PC-9 (cell line): ENCODE measurements around the gene FAU. TPM values are rescaled to one million over a fixed set of nuclear protein-coding genes. Genes with fewer than 3 reads are reported as not detected.

Experiments
- BruUV-seq: library from RNA; stranded (reverse); fragments of 400-500 nt; replicated peaks from 2 replicates; lab custom pipeline; 2021; lab: Mats Ljungman, UMichigan
- CTCF ChIA-PET: fragments of 300-600 bp; sonication (Branson Sonifier 250); formaldehyde crosslinking; loops from one replicate; lab custom pipeline; 2022; ENCODE audit warnings: antibody characterized with exemption; lab: Charles Lee
- POLR2A ChIA-PET: fragments of 300-600 bp; sonication (Branson Sonifier 250); formaldehyde crosslinking; loops from one replicate; lab custom pipeline; 2022; ENCODE audit warnings: antibody characterized with exemption; ENCODE audit not compliant: unreplicated experiment; lab: Charles Lee
- DNase-seq, 2 experiments: peaks; one replicate each; pipeline versions ENCODE4 v3.0.0 to v3.0.0-alpha.2; 2015 to 2022; ENCODE audit warnings: mixed read lengths in 1 of 2
- H2AFZ ChIP-seq: fragments of 200-600 bp; sonication (generic); 2 replicates; pipeline ENCODE4 v1.8.1; 2017; ENCODE audit warnings: antibody characterized with exemption
- H3F3A ChIP-seq: fragments of 200-600 bp; sonication (generic); 2 replicates; pipeline ENCODE4 v1.8.1; 2017; ENCODE audit warnings: antibody characterized with exemption, mild to moderate bottlenecking, low read depth; ENCODE audit not compliant: insufficient read depth
- H3K27ac ChIP-seq: fragments of 200-600 bp; sonication (generic); 2 replicates; pipeline ENCODE4 v1.6.1; 2016; ENCODE audit warnings: mixed run types
- H3K27me3 ChIP-seq: fragments of 200-600 bp; sonication (generic); 2 replicates; pipeline ENCODE4 v1.6.1; 2016; ENCODE audit warnings: low read depth, mixed run types; ENCODE audit not compliant: insufficient read depth
- H3K36me3 ChIP-seq: fragments of 200-600 bp; sonication (generic); 2 replicates; pipeline ENCODE4 v1.6.1; 2016; ENCODE audit warnings: low read depth, mixed run types
- H3K4me1 ChIP-seq: fragments of 200-600 bp; sonication (generic); replicated peaks from 2 replicates; pipeline ENCODE4 v1.6.1; 2016; ENCODE audit warnings: mixed run types; ENCODE audit not compliant: insufficient read depth
- H3K4me2 ChIP-seq: fragments of 200-600 bp; sonication (generic); 2 replicates; pipeline ENCODE4 v1.6.1; 2017; ENCODE audit warnings: mixed run types
- H3K4me3 ChIP-seq: fragments of 200-600 bp; sonication (generic); 2 replicates; pipeline ENCODE4 v1.6.1; 2016; ENCODE audit warnings: mixed run types
- H3K79me2 ChIP-seq: fragments of 200-600 bp; sonication (generic); 2 replicates; pipeline ENCODE4 v1.6.1; 2017; ENCODE audit warnings: low read depth, mixed run types
- H3K9me2 ChIP-seq: fragments of 200-600 bp; sonication (generic); 2 replicates; pipeline ENCODE4 v1.8.1; 2017; ENCODE audit warnings: mild to moderate bottlenecking; ENCODE audit not compliant: insufficient read depth
- H3K9me3 ChIP-seq: fragments of 200-600 bp; sonication (generic); 2 replicates; pipeline ENCODE4 v1.8.1; 2016; ENCODE audit warnings: low read depth; ENCODE audit not compliant: insufficient read depth
- H4K20me1 ChIP-seq: fragments of 200-600 bp; sonication (generic); 2 replicates; pipeline ENCODE4 v1.8.1; 2017; ENCODE audit not compliant: insufficient read depth
- CTCF ChIP-seq: fragments of 200-600 bp; sonication (generic); conservative IDR thresholded peaks from 2 replicates; pipeline ENCODE4 v1.6.1; 2017; ENCODE audit warnings: mixed run types, antibody characterized with exemption, mild to moderate bottlenecking, moderate library complexity
- EZH2 ChIP-seq: fragments of 200-600 bp; sonication (generic); IDR thresholded peaks from 2 replicates; pipeline ENCODE4 v1.8.0; 2017; ENCODE audit warnings: antibody characterized with exemption, low read depth
- intact Hi-C: fragments of 100-400 bp; cut with micrococcal nuclease; formaldehyde crosslinking; loops from one replicate; pipeline ENCODE4 v1.10.0; 2022; ENCODE audit not compliant: unreplicated experiment
- total RNA-seq: library from RNA; stranded (reverse); gene quantifications from 2 replicates; pipeline ENCODE4 v1.2.3, GENCODE V29; 2021

The FAU gene
- total RNA-seq, 1 experiment from 2014 or later: 973 TPM

GRCh38 chr11:65156256-65156655 is 34.3 kb upstream of the FAU start:
- Histone ChIP-seq H3K36me3 (no peaks in the 10 kb centered on the region), H3K4me2 (no peak overlapping the region), H3K27ac (no peak overlapping the region), H3K9me3 (no peaks in the 10 kb centered on the region), H3K27me3 (no peaks in the 10 kb centered on the region), H3K79me2 (no peaks in the 10 kb centered on the region), H3K9me2 (no peaks in the 10 kb centered on the region), H4K20me1 (no peaks in the 10 kb centered on the region), H3K4me3 (no peak overlapping the region), H2AFZ (no peak overlapping the region), H3K4me1 (peaks cover 23% of the 10 kb centered on the region), H3F3A (peaks cover 35% of the 10 kb centered on the region)
- intact Hi-C loops: no loop called here
- no peak for DNase-seq
- TF ChIP-seq CTCF (no peak), EZH2 (no peak)
- ChIA-PET CTCF (no interaction called here), POLR2A (no interaction called here)
- no TSS peak for BruUV-seq

- Histone ChIP-seq H2AFZ (0 out of 2 replicates have a peak overlapping the region, but pooled peaks have one; percentile 32), H3K9me3 (no peaks in the 10 kb centered on the region), H3K9me2 (no peaks in the 10 kb centered on the region), H3K36me3 (no peaks in the 10 kb centered on the region), H3K27ac (peak overlapping the region; percentile 88), H3K4me2 (0 out of 2 replicates have a peak overlapping the region, but pooled peaks have one; percentile 66), H4K20me1 (no peaks in the 10 kb centered on the region), H3K79me2 (no peaks in the 10 kb centered on the region), H3F3A (peaks cover 51% of the 10 kb centered on the region), H3K4me3 (no peak overlapping the region), H3K4me1 (peaks cover 40% of the 10 kb centered on the region), H3K27me3 (no peaks in the 10 kb centered on the region)
- ChIA-PET POLR2A (interaction anchor here (0.6 kb wide), 1 partner anchor 183 kb away, joined by 13 read pairs; no protein-coding TSS in a partner anchor), CTCF (no interaction called here)
- TF ChIP-seq CTCF (no peak), EZH2 (no peak)
- DNase-seq: no peak
- no TSS peak for BruUV-seq
- intact Hi-C loops: no loop called here
Observed at GRCh38 chr11:65152122-65152521, 30.2 kb upstream of the FAU start.

- Histone ChIP-seq H3K79me2 (no peaks in the 10 kb centered on the region), H3K9me2 (no peaks in the 10 kb centered on the region), H3K36me3 (no peaks in the 10 kb centered on the region), H3K4me1 (peaks cover 40% of the 10 kb centered on the region), H3K27me3 (no peaks in the 10 kb centered on the region), H3K4me3 (peak overlapping the region; percentile 18; the same call in 1 of the 2 replicates), H2AFZ (no peak overlapping the region), H4K20me1 (no peaks in the 10 kb centered on the region), H3K9me3 (no peaks in the 10 kb centered on the region), H3K4me2 (peak overlapping the region; percentile 66), H3K27ac (peak overlapping the region; percentile 88), H3F3A (peaks cover 55% of the 10 kb centered on the region)
- intact Hi-C loops: loop anchor here (2.0 kb wide), 1 partner anchor 29 kb away; the partner anchor contains the start of gene CAPN1
- ChIA-PET POLR2A (interaction anchor here (0.6 kb wide), 2 partner anchors 16 to 182 kb away, joined by 10 to 13 read pairs; no protein-coding TSS in a partner anchor), CTCF (interaction anchor here (0.6 kb wide), 1 partner anchor 179 kb away, joined by 3 read pairs; no protein-coding TSS in a partner anchor)
- TF ChIP-seq CTCF (no peak), EZH2 (no peak)
- BruUV-seq: no TSS peak
- DNase-seq: no peak
Observed at GRCh38 chr11:65151331-65151899, 29.5 kb upstream of the FAU start.
